Fibroblast of villous mesenchyme (primary cell): Measurements from ENCODE around the gene TULP4. TPM values are rescaled to one million over a fixed set of nuclear protein-coding genes. Genes with fewer than 3 reads are reported as not detected.
"Not testable (repeated sequence)": the region's sequence is repeated elsewhere in the genome, so short reads cannot be mapped to it uniquely, and the experiment has no call there.

Experiments
- DNase-seq: peaks from one replicate; pipeline ENCODE4 v3.0.0-alpha.2; 2010; ENCODE audit warnings: low read depth
- H3K4me3 ChIP-seq: 2 replicates; pipeline ENCODE4 v1.5.1; 2011; ENCODE audit warnings: low read depth, mild to moderate bottlenecking, low read length
- CTCF ChIP-seq: IDR thresholded peaks from 2 replicates; pipeline ENCODE4 v1.5.1; 2012; ENCODE audit warnings: low read depth, mild to moderate bottlenecking, low read length; ENCODE audit not compliant: insufficient read depth
- total RNA-seq: library from RNA; depleted of rRNA; stranded (reverse); fragments of >200 nt; gene quantifications from 2 replicates; pipeline ENCODE4 v1.2.3, GENCODE V29; 2012

The TULP4 gene
- total RNA-seq, 1 donor, result 120 TPM

- no peak for TF ChIP-seq CTCF
- no peak overlapping the region for H3K4me3 ChIP-seq
- DNase-seq, result peak; percentile 24
Observed at GRCh38 chr6:158554611-158555361, 242.5 kb downstream of the TULP4 start.

GRCh38 chr6:158556113-158556512 lies 243.8 kb downstream of the TULP4 start:
- H3K4me3 ChIP-seq, result no peak overlapping the region
- no peak for DNase-seq
- no peak for TF ChIP-seq CTCF

GRCh38 chr6:158557110-158557509 lies 244.8 kb downstream of the TULP4 start:
- DNase-seq, H3K4me3 ChIP-seq: not testable (repeated sequence)

- TF ChIP-seq CTCF, result no peak
- no peak for DNase-seq
Observed at GRCh38 chr6:158557927-158558326, 245.7 kb downstream of the TULP4 start.

GRCh38 chr6:158558415-158559306 lies 246.4 kb downstream of the TULP4 start:
- no peak for TF ChIP-seq CTCF
- no peak overlapping the region for H3K4me3 ChIP-seq

More at GRCh38 chr6:158557927-158558326, 245.7 kb downstream of the TULP4 start:
- H3K4me3 ChIP-seq, result no peak overlapping the region

GRCh38 chr6:158559338-158559894 lies 247.2 kb downstream of the TULP4 start:
- no peak for DNase-seq
- TF ChIP-seq CTCF, result no peak
- peak overlapping the region; percentile 55 for H3K4me3 ChIP-seq

More at GRCh38 chr6:158558415-158559306, 246.4 kb downstream of the TULP4 start:
- no peak for DNase-seq
